Gastroesophageal sphincter (tissue), 4 donors: ENCODE data around the gene AGO1. TPM values are rescaled to one million over a fixed set of nuclear protein-coding genes. Genes with fewer than 3 reads are reported as not detected.

Source experiments
- ATAC-seq: fragments of 150-250 bp; one replicate; pipeline ENCODE4 v1.9.1; 2016; ENCODE audit warnings: mild to moderate bottlenecking, moderate library complexity
- H3K27ac ChIP-seq, 4 donors: fragments of 200-600 bp; sonication (generic) in 3 of 4; 1 replicate in 3 of 4; 2 replicates in 1 of 4; pipeline ENCODE4 v1.5.1; 2016 to 2019
- H3K27me3 ChIP-seq: fragments of 200-600 bp; sonication (generic); one replicate; pipeline ENCODE4 v1.5.1; 2019
- H3K36me3 ChIP-seq, 2 donors: fragments of 200-600 bp; sonication (generic); one replicate each; pipeline ENCODE4 v1.5.1; 2019; ENCODE audit warnings: control low read depth in 1 of 2
- H3K4me1 ChIP-seq, 3 donors: fragments of 200-600 bp; sonication (generic); 1 replicate in 2 of 3; 2 replicates in 1 of 3; pipeline ENCODE4 v1.5.1; 2016 to 2019; ENCODE audit warnings: control low read depth in 2 of 3
- H3K4me3 ChIP-seq, 2 donors: fragments of 200-600 bp; sonication (generic); one replicate each; pipeline ENCODE4 v1.5.1; 2019; ENCODE audit warnings: mild to moderate bottlenecking in 1 of 2, moderate library complexity in 1 of 2
- H3K9me3 ChIP-seq, 3 donors: fragments of 200-600 bp; sonication (generic); one replicate each; pipeline ENCODE4 v1.5.1; 2017 to 2019; ENCODE audit warnings: control low read depth in 2 of 3
- EP300 ChIP-seq: sonication (generic); formaldehyde crosslinking; IDR thresholded peaks from one replicate; pipeline ENCODE4 v1.6.1; 2017; ENCODE audit warnings: antibody characterized with exemption, mild to moderate bottlenecking
- POLR2A ChIP-seq, 2 donors: fragments of 450-650 bp; IDR thresholded peaks; one replicate each; pipeline ENCODE4 v1.6.1; 2017; ENCODE audit warnings: antibody characterized with exemption in 2 of 2, mild to moderate bottlenecking in 2 of 2, moderate library complexity in 1 of 2
- POLR2AphosphoS5 ChIP-seq: sonication (generic); formaldehyde crosslinking; IDR thresholded peaks from one replicate; pipeline ENCODE4 v1.6.1; 2017; ENCODE audit warnings: antibody characterized with exemption
- WGBS, 2 donors: methylation state at CpG; one replicate each; pipeline ENCODE4 v1.1.5; 2018; ENCODE audit warnings: low coverage in 1 of 2; 5-methylcytosine and 5-hydroxymethylcytosine counted together
- total RNA-seq, 4 donors: library from RNA; depleted of rRNA; stranded (reverse); fragments of >200 nt; gene quantifications; one replicate each; pipeline ENCODE4 v1.1.0, GENCODE V29; 2016
- TF ChIP-seq, protein P1 (sequence below), 4 experiments: fragments of 200-600 bp in 2 of 4; fragments of 450-650 bp in 2 of 4; sonication (generic) in 1 of 4; IDR thresholded peaks; one replicate each; pipeline ENCODE4 v1.5.1; 2017 to 2019; ENCODE audit warnings: antibody characterized with exemption in 4 of 4, mild to moderate bottlenecking in 2 of 4, moderate library complexity in 2 of 4

Gene AGO1
- total RNA-seq, 4 donors from 2014 or later = 19.5 to 39.5 (median 24.1) TPM

GRCh38 chr1:35936838-35937237 is 53.8 kb downstream of the AGO1 start:
- TF ChIP-seq EP300 (no peak), POLR2AphosphoS5 (peak; percentile 13)
- TF ChIP-seq, protein P1, sequence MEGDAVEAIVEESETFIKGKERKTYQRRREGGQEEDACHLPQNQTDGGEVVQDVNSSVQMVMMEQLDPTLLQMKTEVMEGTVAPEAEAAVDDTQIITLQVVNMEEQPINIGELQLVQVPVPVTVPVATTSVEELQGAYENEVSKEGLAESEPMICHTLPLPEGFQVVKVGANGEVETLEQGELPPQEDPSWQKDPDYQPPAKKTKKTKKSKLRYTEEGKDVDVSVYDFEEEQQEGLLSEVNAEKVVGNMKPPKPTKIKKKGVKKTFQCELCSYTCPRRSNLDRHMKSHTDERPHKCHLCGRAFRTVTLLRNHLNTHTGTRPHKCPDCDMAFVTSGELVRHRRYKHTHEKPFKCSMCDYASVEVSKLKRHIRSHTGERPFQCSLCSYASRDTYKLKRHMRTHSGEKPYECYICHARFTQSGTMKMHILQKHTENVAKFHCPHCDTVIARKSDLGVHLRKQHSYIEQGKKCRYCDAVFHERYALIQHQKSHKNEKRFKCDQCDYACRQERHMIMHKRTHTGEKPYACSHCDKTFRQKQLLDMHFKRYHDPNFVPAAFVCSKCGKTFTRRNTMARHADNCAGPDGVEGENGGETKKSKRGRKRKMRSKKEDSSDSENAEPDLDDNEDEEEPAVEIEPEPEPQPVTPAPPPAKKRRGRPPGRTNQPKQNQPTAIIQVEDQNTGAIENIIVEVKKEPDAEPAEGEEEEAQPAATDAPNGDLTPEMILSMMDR (IDR thresholded peaks at IDR 0.05) = no peak
- Histone ChIP-seq H3K4me3 (no peak overlapping the region), H3K27ac (peak overlapping the region in 1 of 4 donors; percentile 5), H3K36me3 (no peaks in the 10 kb centered on the region), H3K27me3 (no peaks in the 10 kb centered on the region), H3K4me1 (peaks cover 7 to 57% (median 8%) of the 10 kb centered on the region in 3 donors), H3K9me3 (no peaks in the 10 kb centered on the region)
- 87 to 100% methylated on average over 3 of the region's 3 CpGs for WGBS, 2 donors
- peak; percentile 61 for ATAC-seq

DNA sequence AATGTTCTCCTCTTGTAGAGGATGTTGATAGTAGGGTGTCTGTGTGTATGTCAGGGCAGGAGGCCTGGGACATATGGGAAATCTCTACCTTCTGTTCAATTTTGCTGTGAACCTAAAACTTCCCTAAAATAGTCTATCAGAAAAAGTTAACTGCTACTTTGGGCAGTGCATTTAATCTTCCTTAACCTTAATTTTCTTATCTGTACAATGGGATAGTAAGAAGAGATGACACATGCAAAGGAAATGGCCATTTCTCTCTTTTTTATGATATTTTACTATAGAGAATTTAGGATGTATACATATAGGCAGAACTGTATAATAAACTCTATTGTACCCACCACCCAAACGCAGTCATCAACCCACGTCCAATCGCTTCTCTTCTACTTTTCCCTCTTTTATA is 56.5 kb downstream of the AGO1 start:
- no peaks in the 10 kb centered on the region for H3K36me3 ChIP-seq
- no peak overlapping the region for H3K4me3 ChIP-seq
- TF ChIP-seq POLR2A (IDR thresholded peaks at IDR 0.05) (no peak), EP300 (no peak), POLR2AphosphoS5 (no peak)
- TF ChIP-seq, protein P1 (IDR thresholded peaks at IDR 0.05) = no peak
- no peak for ATAC-seq
- H3K9me3 ChIP-seq = no peaks in the 10 kb centered on the region
- H3K27ac ChIP-seq = no peak overlapping the region
- WGBS, 2 donors = 93 to 95% methylated on average over 3 of the region's 3 CpGs
- H3K27me3 ChIP-seq = no peaks in the 10 kb centered on the region
- peaks cover 0 to 50% (median 3%) of the 10 kb centered on the region in 3 donors for H3K4me1 ChIP-seq

GRCh38 chr1:35945327-35945726 is 62.3 kb downstream of the AGO1 start:
- no peaks in the 10 kb centered on the region for H3K27me3 ChIP-seq
- no peak overlapping the region for H3K4me3 ChIP-seq
- 50 to 82% methylated on average over 1 to 2 of the region's 2 CpGs for WGBS, 2 donors
- no peaks in the 10 kb centered on the region for H3K9me3 ChIP-seq
- no peaks in the 10 kb centered on the region for H3K36me3 ChIP-seq
- H3K4me1 ChIP-seq = peaks cover 0 to 51% (median 5%) of the 10 kb centered on the region in 3 donors
- ATAC-seq = no peak
- TF ChIP-seq POLR2A (IDR thresholded peaks at IDR 0.05) (no peak), EP300 (no peak), POLR2AphosphoS5 (no peak)
- TF ChIP-seq, protein P1 (IDR thresholded peaks at IDR 0.05) = no peak
- no peak overlapping the region for H3K27ac ChIP-seq

- Histone ChIP-seq H3K4me3 (no peak overlapping the region), H3K36me3 (no peaks in the 10 kb centered on the region), H3K27me3 (no peaks in the 10 kb centered on the region), H3K27ac (no peak overlapping the region), H3K9me3 (no peaks in the 10 kb centered on the region), H3K4me1 (peaks cover 0 to 33% (median 5%) of the 10 kb centered on the region in 3 donors)
- ATAC-seq = no peak
- no peak for TF ChIP-seq POLR2AphosphoS5
- no peak for TF ChIP-seq EP300
- no peak for TF ChIP-seq POLR2A (IDR thresholded peaks at IDR 0.05)
- TF ChIP-seq, protein P1 (IDR thresholded peaks at IDR 0.05) = no peak
- 56 to 92% methylated on average over 1 to 2 of the region's 2 CpGs for WGBS, 2 donors
These were observed 64.5 kb downstream of the AGO1 start for GRCh38 chr1:35947547-35947946.

DNA sequence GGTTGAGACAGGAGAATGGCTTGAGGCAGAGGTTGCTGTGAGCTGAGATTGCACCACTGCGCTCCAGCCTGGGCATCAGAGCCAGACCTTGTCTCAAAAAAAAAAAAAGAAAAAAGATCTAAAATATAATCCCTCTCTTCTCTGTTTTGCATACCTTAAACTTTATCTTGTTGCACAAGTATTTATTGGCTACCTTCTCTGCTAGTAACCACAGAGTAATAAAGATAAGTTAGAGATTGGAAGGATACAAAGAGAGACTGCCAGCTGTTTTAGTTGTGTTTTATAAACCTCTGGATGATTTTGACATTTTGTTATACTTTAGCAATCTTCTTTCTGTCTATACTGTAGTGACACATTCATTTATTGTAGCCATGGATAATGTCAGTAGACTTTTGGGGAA is 75.5 kb downstream of the AGO1 start:
- TF ChIP-seq, protein P1 (IDR thresholded peaks at IDR 0.05) = no peak
- no peak for TF ChIP-seq POLR2A (IDR thresholded peaks at IDR 0.05)
- H3K9me3 ChIP-seq = no peaks in the 10 kb centered on the region
- H3K27ac ChIP-seq = no peak overlapping the region
- H3K27me3 ChIP-seq = no peaks in the 10 kb centered on the region
- H3K36me3 ChIP-seq = peaks cover 0 to 8% of the 10 kb centered on the region in 2 donors
- peaks cover 0 to 3% (median 0%) of the 10 kb centered on the region in 3 donors for H3K4me1 ChIP-seq
- no peak for ATAC-seq
- no peak overlapping the region for H3K4me3 ChIP-seq
- 83 to 100% methylated on average over 1 of the region's 1 CpG for WGBS, 2 donors
